ENCODE measurements around the gene ATG7.

The ATG7 gene

DNA sequence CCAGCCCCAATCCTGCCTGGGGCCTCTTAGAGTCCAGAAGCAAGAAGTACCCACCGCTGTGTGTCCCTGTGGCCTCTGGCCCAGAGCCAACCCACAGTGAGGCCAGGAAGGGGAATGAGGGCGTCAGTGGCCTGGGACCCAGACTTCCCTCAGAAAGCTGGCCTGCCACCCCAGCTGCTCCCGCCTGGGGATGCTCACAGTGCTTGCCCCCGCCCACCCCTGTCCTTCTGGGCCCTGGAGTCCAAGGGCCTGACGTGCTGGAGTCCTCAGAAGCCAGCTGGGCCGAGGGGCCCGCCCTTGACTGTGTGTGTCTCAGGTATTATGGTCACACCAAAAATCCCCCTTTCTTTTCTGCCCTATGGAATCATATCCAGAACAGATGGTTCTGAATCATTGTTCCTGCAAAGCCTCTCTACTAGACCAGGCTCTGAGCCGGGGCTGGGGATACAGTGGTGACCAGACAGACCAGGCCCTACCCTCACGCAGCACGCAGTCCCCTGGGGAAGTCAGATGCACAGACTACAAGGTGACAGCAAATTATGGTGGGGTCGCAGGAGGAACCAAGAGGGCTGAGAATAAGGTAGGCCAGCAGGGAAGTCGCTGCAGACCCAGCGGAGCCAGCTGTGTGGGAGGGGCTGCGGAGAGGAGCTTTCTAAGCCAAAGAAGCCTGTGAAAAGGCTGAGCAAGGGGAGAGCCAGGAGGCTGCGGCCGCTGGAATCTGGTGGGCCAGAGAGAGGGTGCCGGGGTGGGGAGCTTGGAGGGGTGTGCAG, 272.4 kb downstream of the ATG7 start:
- TF ChIP-seq, protein P1, sequence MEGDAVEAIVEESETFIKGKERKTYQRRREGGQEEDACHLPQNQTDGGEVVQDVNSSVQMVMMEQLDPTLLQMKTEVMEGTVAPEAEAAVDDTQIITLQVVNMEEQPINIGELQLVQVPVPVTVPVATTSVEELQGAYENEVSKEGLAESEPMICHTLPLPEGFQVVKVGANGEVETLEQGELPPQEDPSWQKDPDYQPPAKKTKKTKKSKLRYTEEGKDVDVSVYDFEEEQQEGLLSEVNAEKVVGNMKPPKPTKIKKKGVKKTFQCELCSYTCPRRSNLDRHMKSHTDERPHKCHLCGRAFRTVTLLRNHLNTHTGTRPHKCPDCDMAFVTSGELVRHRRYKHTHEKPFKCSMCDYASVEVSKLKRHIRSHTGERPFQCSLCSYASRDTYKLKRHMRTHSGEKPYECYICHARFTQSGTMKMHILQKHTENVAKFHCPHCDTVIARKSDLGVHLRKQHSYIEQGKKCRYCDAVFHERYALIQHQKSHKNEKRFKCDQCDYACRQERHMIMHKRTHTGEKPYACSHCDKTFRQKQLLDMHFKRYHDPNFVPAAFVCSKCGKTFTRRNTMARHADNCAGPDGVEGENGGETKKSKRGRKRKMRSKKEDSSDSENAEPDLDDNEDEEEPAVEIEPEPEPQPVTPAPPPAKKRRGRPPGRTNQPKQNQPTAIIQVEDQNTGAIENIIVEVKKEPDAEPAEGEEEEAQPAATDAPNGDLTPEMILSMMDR (IDR thresholded peaks at IDR 0.05): no peak

GRCh38 chr3:11545186-11545851, 273.1 kb downstream of the ATG7 start:
- TF ChIP-seq, protein P1 (IDR thresholded peaks at IDR 0.05): no peak

DNA sequence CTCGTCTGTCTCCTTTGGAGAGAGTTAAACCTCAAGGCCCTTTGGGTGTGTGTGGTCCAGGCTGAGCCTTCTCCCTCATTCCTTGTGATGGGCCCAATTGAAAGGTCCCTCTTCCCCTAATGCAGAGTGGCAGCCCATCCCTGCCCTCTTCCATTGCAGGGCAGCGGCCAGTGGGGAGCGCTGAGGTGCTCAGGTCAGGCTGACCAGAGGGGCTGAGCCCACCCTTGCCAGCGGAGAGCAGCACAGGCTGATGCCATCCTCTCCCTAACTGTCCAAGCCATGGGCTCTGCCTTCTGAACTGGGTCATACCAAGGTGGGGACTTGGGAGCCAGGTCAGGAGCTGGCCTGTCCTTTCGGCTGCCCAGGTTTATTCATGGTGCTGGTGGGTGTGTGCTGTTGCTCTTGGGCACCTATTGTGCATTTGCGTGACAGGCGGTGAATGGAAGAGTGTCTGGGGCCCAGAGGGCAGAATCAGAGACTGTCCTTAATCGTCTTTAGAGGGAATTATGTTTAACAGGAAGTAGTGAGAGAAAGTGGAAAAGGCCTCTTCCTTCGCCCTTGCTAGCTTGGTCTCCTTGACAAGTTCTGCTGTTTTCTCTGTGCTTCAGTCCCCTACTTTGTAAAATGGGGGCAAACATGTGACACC, 274.6 kb downstream of the ATG7 start:
- TF ChIP-seq, protein P1 (IDR thresholded peaks at IDR 0.05): no peak

- TF ChIP-seq, protein P1 (IDR thresholded peaks at IDR 0.05): no peak
Observed at GRCh38 chr3:11547498-11547897, 275.3 kb downstream of the ATG7 start.

GRCh38 chr3:11548721-11549131, 276.5 kb downstream of the ATG7 start:
- TF ChIP-seq, protein P1 (IDR thresholded peaks at IDR 0.05): no peak

DNA sequence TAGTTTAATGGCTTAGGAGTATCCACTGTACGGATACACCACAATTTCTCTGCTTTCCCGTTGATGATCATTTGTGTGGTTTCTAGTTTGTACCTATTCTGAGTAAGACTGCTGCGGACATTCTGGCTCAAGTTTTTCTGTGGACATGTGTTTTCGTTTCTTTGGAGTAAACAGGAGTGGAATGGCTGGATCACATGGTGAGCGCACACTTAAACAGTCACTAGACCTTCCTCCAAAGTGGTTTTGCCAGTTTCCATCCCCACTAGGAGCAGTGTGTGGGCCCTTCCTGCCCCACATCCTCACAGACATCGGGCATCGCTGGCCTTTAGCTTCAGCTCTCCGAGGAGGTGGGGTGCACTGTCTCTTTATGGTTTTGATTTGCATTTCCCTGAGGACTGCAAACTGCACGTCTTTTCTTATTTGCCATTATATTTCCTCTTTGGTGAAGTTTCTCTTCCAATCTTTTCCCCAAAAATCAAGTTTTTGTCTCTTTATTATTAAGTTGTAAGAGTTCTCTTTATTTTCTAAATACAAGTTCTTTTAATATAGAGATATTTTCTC, 277.5 kb downstream of the ATG7 start:
- TF ChIP-seq, protein P1 (IDR thresholded peaks at IDR 0.05): no peak

GRCh38 chr3:11551036-11551435, 278.8 kb downstream of the ATG7 start:
- TF ChIP-seq, protein P1 (IDR thresholded peaks at IDR 0.05): no peak
